Fibroblast of mammary gland (primary cell): ENCODE measurements around the gene GABRP.

Source experiments
- DNase-seq: peaks from one replicate; pipeline ENCODE4 v3.0.0-alpha.2; 2010; ENCODE audit warnings: low read depth
- H3K4me3 ChIP-seq: 2 replicates; pipeline ENCODE4 v1.5.1; 2011; ENCODE audit warnings: low read depth, mild to moderate bottlenecking, low read length, moderate library complexity; ENCODE audit not compliant: control insufficient read depth
- CTCF ChIP-seq: conservative IDR thresholded peaks from 2 replicates; pipeline ENCODE4 v1.5.1; 2011; ENCODE audit warnings: low read depth, low read length, inconsistent platforms; ENCODE audit not compliant: control insufficient read depth, insufficient read depth

Gene GABRP

DNA sequence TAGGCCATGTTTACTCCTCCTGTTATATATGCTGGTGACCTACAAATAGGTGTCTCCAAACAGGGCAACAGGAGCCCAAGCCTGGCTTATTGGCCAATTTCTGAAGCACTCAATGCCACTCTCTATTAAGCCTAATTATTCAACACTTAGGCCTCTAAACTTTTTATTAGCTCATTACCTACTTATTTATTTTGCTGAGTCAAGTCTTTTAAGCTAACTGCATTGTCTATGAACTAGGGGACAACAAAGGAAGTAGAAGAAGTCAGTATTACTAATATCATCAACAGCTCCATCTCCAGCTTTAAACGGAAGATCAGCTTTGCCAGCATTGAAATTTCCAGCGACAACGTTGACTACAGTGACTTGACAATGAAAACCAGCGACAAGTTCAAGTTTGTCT lies 28.2 kb downstream of the GABRP start:
- no peak for DNase-seq
- H3K4me3 ChIP-seq, result no peak overlapping the region
- TF ChIP-seq CTCF, result no peak

- no peak for TF ChIP-seq CTCF
- DNase-seq, result no peak
- H3K4me3 ChIP-seq, result no peak overlapping the region
Measured at GRCh38 chr5:170813231-170813630, 29.7 kb downstream of the GABRP start.

- no peak overlapping the region for H3K4me3 ChIP-seq
- no peak for DNase-seq
- TF ChIP-seq CTCF, result no peak
Measured at GRCh38 chr5:170817195-170817594, 33.7 kb downstream of the GABRP start.

DNA sequence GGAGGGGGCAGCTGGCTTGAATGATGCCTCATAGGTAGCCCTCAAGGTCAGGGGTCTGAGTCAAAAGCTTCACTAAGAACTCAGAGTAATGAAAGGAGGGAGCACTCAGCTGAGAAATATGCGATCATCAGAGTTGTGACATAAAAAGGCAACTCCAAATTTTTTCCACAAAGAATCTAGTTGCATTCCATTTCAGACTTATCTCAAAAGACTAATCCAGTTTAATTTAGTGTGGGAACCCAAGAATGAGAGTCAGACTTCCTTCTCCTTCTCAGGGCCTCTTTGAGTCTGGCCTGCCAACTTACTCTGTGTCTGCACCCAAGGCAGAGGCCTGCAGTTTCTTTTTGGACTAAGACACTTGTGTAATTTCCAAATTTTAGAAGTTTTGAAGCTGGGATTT lies 34.7 kb downstream of the GABRP start:
- DNase-seq, result no peak
- H3K4me3 ChIP-seq, result no peak overlapping the region
- TF ChIP-seq CTCF, result no peak

DNA sequence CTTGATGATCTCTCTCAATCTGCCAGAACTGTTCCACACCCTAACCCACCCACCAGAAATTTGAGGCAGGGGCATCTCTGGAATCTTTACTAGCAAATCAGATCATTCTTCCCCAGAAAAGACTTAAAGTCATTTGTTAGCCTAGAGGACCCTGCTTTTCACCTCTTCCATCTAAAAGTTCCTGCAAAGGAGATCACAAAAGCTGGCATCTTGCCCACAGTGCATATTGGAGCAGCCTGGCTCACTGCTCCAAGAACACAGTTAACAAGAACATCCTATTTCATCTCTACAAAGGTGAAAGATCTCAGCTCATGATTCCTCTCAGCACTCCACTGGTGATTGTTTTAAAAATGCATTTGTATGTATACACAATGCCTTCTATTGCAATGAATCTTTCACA lies 36.3 kb downstream of the GABRP start:
- no peak for DNase-seq
- no peak for TF ChIP-seq CTCF
- H3K4me3 ChIP-seq, result no peak overlapping the region

- DNase-seq, result no peak
- no peak overlapping the region for H3K4me3 ChIP-seq
- no peak for TF ChIP-seq CTCF
Measured at GRCh38 chr5:170821257-170821800, 37.8 kb downstream of the GABRP start.

DNA sequence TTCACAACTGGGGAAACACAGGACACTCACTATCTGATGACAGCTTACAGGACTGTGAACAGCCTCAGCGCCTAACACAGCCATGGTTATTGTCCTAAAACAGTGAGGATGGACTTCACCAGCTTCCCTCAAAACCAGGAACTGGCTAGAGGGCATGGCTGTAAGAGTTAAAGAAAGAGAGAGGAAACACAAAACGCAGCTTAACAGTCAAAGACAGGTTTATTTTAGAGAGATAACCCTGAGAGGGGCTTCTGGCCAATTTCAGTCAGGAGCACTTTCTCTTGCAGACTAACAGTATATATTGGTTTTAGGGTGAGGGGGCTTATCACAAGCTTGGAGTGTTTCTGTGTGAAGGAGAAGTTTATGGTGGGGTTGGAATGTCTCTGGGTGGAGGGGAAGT lies 42.6 kb downstream of the GABRP start:
- no peak overlapping the region for H3K4me3 ChIP-seq
- TF ChIP-seq CTCF, result no peak
- no peak for DNase-seq
